ENCODE results near the gene NBDY.

GRCh38 chrX:56744996-56745395 lies 16.0 kb downstream of the NBDY start:
- TF ChIP-seq CTCF (IDR thresholded peaks at IDR 0.05; ENCODE audit: borderline replicate concordance, extremely low read depth, low read length, poor library complexity, severe bottlenecking) (no peak), EZH2 (IDR thresholded peaks at IDR 0.05; ENCODE audit: borderline replicate concordance, low read depth, low read length, severe bottlenecking) (no peak)

All from DND-41 (cell line).